ENCODE results near the gene SIRT7. TPM values are rescaled to one million over a fixed set of nuclear protein-coding genes. Genes with fewer than 3 reads are reported as not detected.
A peak's percentile ranks its signal among the peaks of the same experiment; 100 is the strongest.

SIRT7 gene
- total and polyA plus RNA-seq, 2 donors (not counting 1 experiment from before 2014, with no cell fraction given) = 3.3 to 18.7 TPM

DNA sequence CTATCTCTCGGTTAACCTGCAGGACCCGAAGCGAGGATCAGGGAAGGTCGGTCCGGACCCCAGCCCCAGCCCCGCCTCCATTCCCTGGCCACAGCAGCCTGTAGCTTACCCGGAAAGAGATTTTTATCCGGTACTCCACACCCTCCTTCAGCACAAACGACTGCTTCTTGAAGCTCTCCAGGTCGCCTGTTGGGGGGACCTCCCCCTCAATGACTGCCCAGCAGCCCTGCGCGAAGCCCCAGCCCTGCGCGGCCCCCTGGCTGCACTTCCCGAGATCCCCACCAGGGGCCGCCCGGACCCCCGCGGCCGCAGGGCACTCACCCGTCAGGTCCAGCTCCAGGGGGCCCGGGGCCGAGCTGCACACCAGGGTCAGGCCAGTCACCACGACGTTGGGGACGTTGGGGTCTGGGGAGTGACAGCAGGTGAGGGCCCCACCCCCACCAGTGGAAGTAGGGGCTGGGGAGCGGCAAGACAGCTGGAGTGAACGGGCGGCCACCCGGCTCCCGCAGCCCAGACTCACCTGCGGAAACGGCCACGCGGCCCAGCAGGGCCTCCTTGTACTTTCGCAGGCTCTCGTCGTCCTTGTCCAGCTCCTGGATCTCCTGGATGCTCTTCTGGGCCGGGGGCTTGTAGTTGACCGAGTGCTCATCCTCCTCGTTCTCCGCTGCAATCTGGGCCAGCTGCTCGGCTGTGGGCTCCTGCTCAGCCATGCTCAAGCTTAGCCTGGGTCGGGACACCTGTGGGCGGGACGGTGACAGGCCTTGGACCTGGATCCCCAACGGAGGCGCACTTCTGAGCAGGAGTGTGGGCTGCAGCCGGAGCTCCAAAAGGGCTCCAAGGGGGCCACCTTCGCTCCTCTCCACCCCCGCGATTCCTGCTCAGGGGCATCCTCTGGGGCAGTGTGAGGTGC is 48.5 kb downstream of the SIRT7 start:
- Histone ChIP-seq H3K79me2 (ENCODE audit: control insufficient read depth, insufficient read depth, low read length) (peaks cover 27% of the 10 kb centered on the region), H3K27ac (ENCODE audit: insufficient read depth, low read length) (peak overlapping the region; percentile 97), H3K4me3 (replicated peaks in 1 of 4; ENCODE audit: control extremely low read depth in 1 of 4, insufficient read depth in 1 of 4, low read depth in 3 of 4, low read length in 4 of 4) (peak overlapping the region; percentile 61 to 89 (median 87)), H2AFZ (ENCODE audit: low read length) (no peak overlapping the region), H3K4me2 (ENCODE audit: extremely low read depth, insufficient read depth, low read length) (peak overlapping the region; percentile 97), H4K20me1 (ENCODE audit: control insufficient read depth, extremely low read depth, insufficient read depth, low read length) (no peaks in the 10 kb centered on the region), H3K9ac (ENCODE audit: insufficient read depth, low read length) (peak overlapping the region; percentile 97), H3K36me3 (ENCODE audit: control insufficient read depth, insufficient read depth, low read length) (peaks cover 22% of the 10 kb centered on the region), H3K27me3 (ENCODE audit: control insufficient read depth, insufficient read depth, low read length) (no peaks in the 10 kb centered on the region), H3K4me1 (ENCODE audit: control insufficient read depth, extremely low read depth, insufficient read depth, low read length) (peaks cover 20% of the 10 kb centered on the region), H3K9me3 (ENCODE audit: control insufficient read depth, insufficient read depth, low read depth, low read length) (no peaks in the 10 kb centered on the region)
- TF ChIP-seq, protein P1, sequence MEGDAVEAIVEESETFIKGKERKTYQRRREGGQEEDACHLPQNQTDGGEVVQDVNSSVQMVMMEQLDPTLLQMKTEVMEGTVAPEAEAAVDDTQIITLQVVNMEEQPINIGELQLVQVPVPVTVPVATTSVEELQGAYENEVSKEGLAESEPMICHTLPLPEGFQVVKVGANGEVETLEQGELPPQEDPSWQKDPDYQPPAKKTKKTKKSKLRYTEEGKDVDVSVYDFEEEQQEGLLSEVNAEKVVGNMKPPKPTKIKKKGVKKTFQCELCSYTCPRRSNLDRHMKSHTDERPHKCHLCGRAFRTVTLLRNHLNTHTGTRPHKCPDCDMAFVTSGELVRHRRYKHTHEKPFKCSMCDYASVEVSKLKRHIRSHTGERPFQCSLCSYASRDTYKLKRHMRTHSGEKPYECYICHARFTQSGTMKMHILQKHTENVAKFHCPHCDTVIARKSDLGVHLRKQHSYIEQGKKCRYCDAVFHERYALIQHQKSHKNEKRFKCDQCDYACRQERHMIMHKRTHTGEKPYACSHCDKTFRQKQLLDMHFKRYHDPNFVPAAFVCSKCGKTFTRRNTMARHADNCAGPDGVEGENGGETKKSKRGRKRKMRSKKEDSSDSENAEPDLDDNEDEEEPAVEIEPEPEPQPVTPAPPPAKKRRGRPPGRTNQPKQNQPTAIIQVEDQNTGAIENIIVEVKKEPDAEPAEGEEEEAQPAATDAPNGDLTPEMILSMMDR (conservative IDR thresholded peaks at IDR 0.05 in 1 of 2, IDR thresholded peaks at IDR 0.05 in 1 of 2; ENCODE audit: low read depth in 1 of 2, low read length in 2 of 2) = peak; percentile 65 to 73
- TF ChIP-seq EZH2 (IDR thresholded peaks at IDR 0.05; ENCODE audit: low read length, missing control alignments) = no peak
- DNase-seq (ENCODE audit: low read depth in 2 of 2) = peak; percentile 32 to 33

DNA sequence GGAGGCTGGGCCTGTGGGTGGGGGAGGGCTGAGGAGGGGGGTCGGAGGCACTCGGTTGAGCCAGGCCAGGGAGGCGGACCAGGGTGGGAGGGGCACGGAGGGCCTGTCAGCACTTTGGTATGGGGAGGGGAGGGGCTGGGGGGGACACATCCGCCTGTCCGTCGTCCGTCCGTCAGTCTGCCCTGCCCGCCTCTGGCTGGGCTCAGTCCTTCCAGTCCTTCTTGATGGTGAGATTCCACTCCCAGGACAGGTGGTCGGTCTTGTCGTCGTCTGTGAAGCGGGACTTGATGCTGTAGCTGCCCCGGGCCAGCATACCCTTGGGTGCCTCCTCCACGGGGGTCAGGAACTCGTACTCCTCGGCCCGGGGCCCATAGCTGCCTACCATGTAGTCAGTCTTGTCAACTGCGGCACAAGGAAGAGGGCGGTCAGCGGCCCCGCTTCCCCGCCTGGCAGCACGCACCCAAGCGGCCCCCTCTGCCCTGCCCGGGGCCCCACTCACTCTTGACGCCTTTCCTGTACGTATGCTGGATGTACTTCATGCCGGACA is 49.2 kb downstream of the SIRT7 start:
- H3K9me3 ChIP-seq (ENCODE audit: control insufficient read depth, insufficient read depth, low read depth, low read length) = no peaks in the 10 kb centered on the region
- H2AFZ ChIP-seq (ENCODE audit: low read length) = no peak overlapping the region
- no peaks in the 10 kb centered on the region for H4K20me1 ChIP-seq (ENCODE audit: control insufficient read depth, extremely low read depth, insufficient read depth, low read length)
- peak overlapping the region; percentile 97 for H3K4me2 ChIP-seq (ENCODE audit: extremely low read depth, insufficient read depth, low read length)
- H3K36me3 ChIP-seq (ENCODE audit: control insufficient read depth, insufficient read depth, low read length) = peaks cover 25% of the 10 kb centered on the region
- H3K27me3 ChIP-seq (ENCODE audit: control insufficient read depth, insufficient read depth, low read length) = no peaks in the 10 kb centered on the region
- H3K4me1 ChIP-seq (ENCODE audit: control insufficient read depth, extremely low read depth, insufficient read depth, low read length) = peaks cover 20% of the 10 kb centered on the region
- peak overlapping the region; percentile 36 for H3K9ac ChIP-seq (ENCODE audit: insufficient read depth, low read length)
- peak overlapping the region; percentile 97 for H3K27ac ChIP-seq (ENCODE audit: insufficient read depth, low read length)
- peak overlapping the region in 1 of 4 experiments; percentile 89 for H3K4me3 ChIP-seq (replicated peaks in 1 of 4; ENCODE audit: control extremely low read depth in 1 of 4, insufficient read depth in 1 of 4, low read depth in 3 of 4, low read length in 4 of 4)
- DNase-seq (ENCODE audit: low read depth in 2 of 2) = peak; percentile 87 to 89
- no peak for TF ChIP-seq EZH2 (IDR thresholded peaks at IDR 0.05; ENCODE audit: low read length, missing control alignments)
- TF ChIP-seq, protein P1 (conservative IDR thresholded peaks at IDR 0.05 in 1 of 2, IDR thresholded peaks at IDR 0.05 in 1 of 2; ENCODE audit: low read depth in 1 of 2, low read length in 2 of 2) = no peak
- H3K79me2 ChIP-seq (ENCODE audit: control insufficient read depth, insufficient read depth, low read length) = peaks cover 35% of the 10 kb centered on the region

DNA sequence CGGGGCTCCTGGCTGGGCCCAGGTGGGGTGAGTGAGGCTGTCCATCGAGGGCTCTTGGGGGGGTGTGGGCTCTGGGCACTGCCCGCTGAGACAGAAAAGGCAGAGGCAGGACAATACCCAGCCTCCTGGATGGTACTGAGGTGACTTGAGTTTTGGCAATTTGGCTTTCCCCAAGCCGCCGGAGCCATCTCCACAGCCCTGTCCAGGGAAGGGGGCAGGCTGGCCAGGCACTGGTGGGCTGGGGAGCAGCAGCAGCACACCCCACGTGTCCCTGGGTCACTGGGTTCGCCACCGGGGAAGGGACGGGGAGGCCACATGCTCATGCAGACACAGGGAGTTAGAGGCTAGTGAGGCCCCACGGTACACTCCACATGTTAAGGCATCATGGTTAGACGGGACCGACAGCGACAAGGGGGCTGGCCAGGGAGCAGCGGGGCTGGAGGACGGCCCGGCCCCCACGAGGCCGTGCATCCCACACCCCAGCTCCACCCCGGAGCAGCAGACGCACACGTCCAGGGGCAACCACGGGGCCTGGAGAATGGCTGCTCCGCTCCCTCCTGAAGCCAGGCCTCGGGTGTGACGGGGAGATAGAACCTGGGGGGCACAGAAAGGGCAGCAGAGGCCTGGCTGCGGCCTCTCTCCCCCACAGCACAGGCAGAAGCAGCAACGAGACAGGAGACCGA is 49.8 kb downstream of the SIRT7 start:
- TF ChIP-seq EZH2 (IDR thresholded peaks at IDR 0.05; ENCODE audit: low read length, missing control alignments) = no peak
- TF ChIP-seq, protein P1 (conservative IDR thresholded peaks at IDR 0.05 in 1 of 2, IDR thresholded peaks at IDR 0.05 in 1 of 2; ENCODE audit: low read depth in 1 of 2, low read length in 2 of 2) = no peak
- H3K9ac ChIP-seq (ENCODE audit: insufficient read depth, low read length) = peak overlapping the region; percentile 28
- peak overlapping the region; percentile 5 for H3K4me2 ChIP-seq (ENCODE audit: extremely low read depth, insufficient read depth, low read length)
- peaks cover 41% of the 10 kb centered on the region for H3K79me2 ChIP-seq (ENCODE audit: control insufficient read depth, insufficient read depth, low read length)
- H3K36me3 ChIP-seq (ENCODE audit: control insufficient read depth, insufficient read depth, low read length) = peaks cover 29% of the 10 kb centered on the region
- H3K27me3 ChIP-seq (ENCODE audit: control insufficient read depth, insufficient read depth, low read length) = no peaks in the 10 kb centered on the region
- peak in 1 of 2 donors; percentile 19 for DNase-seq (ENCODE audit: low read depth in 2 of 2)
- no peaks in the 10 kb centered on the region for H3K9me3 ChIP-seq (ENCODE audit: control insufficient read depth, insufficient read depth, low read depth, low read length)
- H3K27ac ChIP-seq (ENCODE audit: insufficient read depth, low read length) = peak overlapping the region; percentile 73
- peaks cover 22% of the 10 kb centered on the region for H3K4me1 ChIP-seq (ENCODE audit: control insufficient read depth, extremely low read depth, insufficient read depth, low read length)
- no peaks in the 10 kb centered on the region for H4K20me1 ChIP-seq (ENCODE audit: control insufficient read depth, extremely low read depth, insufficient read depth, low read length)
- H2AFZ ChIP-seq (ENCODE audit: low read length) = no peak overlapping the region
- H3K4me3 ChIP-seq (replicated peaks in 1 of 4; ENCODE audit: control extremely low read depth in 1 of 4, insufficient read depth in 1 of 4, low read depth in 3 of 4, low read length in 4 of 4) = no peak overlapping the region

Measured in fibroblast of lung (primary cell).